Endodermal cell (in vitro differentiated cells): ENCODE results near the gene EPPIN. TPM values are rescaled to one million over a fixed set of nuclear protein-coding genes. Genes with fewer than 3 reads are reported as not detected.
A peak's percentile ranks its signal among the peaks of the same experiment; 100 is the strongest.

ENCODE experiments used
- DNase-seq: peaks from one replicate; pipeline ENCODE4 v3.0.0-alpha.2; 2017
- H3K27ac ChIP-seq: 2 replicates; pipeline ENCODE4 v1.5.1; 2013; ENCODE audit warnings: mild to moderate bottlenecking, low read depth, low read length, moderate library complexity
- H3K27me3 ChIP-seq: 2 replicates; pipeline ENCODE4 v1.6.1; 2013; ENCODE audit warnings: mild to moderate bottlenecking, low read length, moderate library complexity; ENCODE audit not compliant: insufficient read depth, control insufficient read depth, poor library complexity, severe bottlenecking
- H3K36me3 ChIP-seq: 2 replicates; pipeline ENCODE4 v1.7.0; 2013; ENCODE audit warnings: mild to moderate bottlenecking, low read length, moderate library complexity; ENCODE audit not compliant: control insufficient read depth, insufficient read depth
- H3K4me1 ChIP-seq: one replicate; pipeline ENCODE4 v1.7.0; 2013; ENCODE audit warnings: low read length; ENCODE audit not compliant: control insufficient read depth, insufficient read depth
- H3K4me3 ChIP-seq: 2 replicates; pipeline ENCODE4 v1.5.1; 2013; ENCODE audit warnings: mild to moderate bottlenecking, low read length, moderate library complexity
- H3K9ac ChIP-seq: 2 replicates; pipeline ENCODE4 v1.6.1; 2013; ENCODE audit warnings: mild to moderate bottlenecking, low read length, moderate library complexity; ENCODE audit not compliant: poor library complexity, severe bottlenecking; ENCODE audit errors: extremely low read depth
- H3K9me3 ChIP-seq: 2 replicates; pipeline ENCODE4 v1.6.1; 2013; ENCODE audit warnings: mild to moderate bottlenecking, low read length, moderate library complexity; ENCODE audit not compliant: control insufficient read depth
- H3K27ac Mint-ChIP-seq: 2 replicates; pipeline ENCODE4 v1.8.0; 2020; ENCODE audit warnings: mixed read lengths
- H3K27me3 Mint-ChIP-seq: 2 replicates; pipeline ENCODE4 v1.8.0; 2021; ENCODE audit warnings: mild to moderate bottlenecking, mixed read lengths; ENCODE audit not compliant: insufficient read depth
- H3K36me3 Mint-ChIP-seq: 2 replicates; pipeline ENCODE4 v1.8.0; 2020; ENCODE audit warnings: low read depth, mixed read lengths
- H3K4me1 Mint-ChIP-seq: 2 replicates; pipeline ENCODE4 v1.8.0; 2020; ENCODE audit warnings: mixed read lengths
- H3K4me3 Mint-ChIP-seq: 2 replicates; pipeline ENCODE4 v1.8.0; 2020; ENCODE audit warnings: mild to moderate bottlenecking, moderate library complexity, mixed read lengths
- H3K9me3 Mint-ChIP-seq: 2 replicates; pipeline ENCODE4 v1.8.0; 2020; ENCODE audit warnings: mild to moderate bottlenecking, mixed read lengths
- CTCF ChIP-seq: fragments of 200-600 bp; sonication (generic); conservative IDR thresholded peaks from 2 replicates; pipeline ENCODE4 v1.5.0; 2021; ENCODE audit warnings: antibody characterized with exemption, mild to moderate bottlenecking
- WGBS, 2 experiments: methylation state at CpG; one replicate each; pipeline versions ENCODE4 v1.1.5 to v1.1.7; 2013; ENCODE audit warnings: missing lambda C conversion rate in 2 of 2, mixed read lengths in 1 of 2; ENCODE audit not compliant: insufficient coverage in 1 of 2, insufficient read length in 1 of 2; 5-methylcytosine and 5-hydroxymethylcytosine counted together
- total RNA-seq, 2 donors: library from RNA; stranded (reverse); fragmentation: NEBNext Ultra II Directional in 1 of 2; extraction: Animal tissue kit (Norgen Biotek cat#: 25700) in 1 of 2; gene quantifications; 2 replicates in 1 of 2; 3 replicates in 1 of 2; pipeline ENCODE4 v1.2.1, GENCODE V29; 2021

EPPIN gene
- total RNA-seq, 2 donors from 2014 or later, result 0.18 TPM; not detected in 1

- WGBS, 2 experiments, result 70 to 91% methylated on average over 2 to 6 of the region's 6 CpGs
- no peak overlapping the region for H3K27ac ChIP-seq
- Mint-ChIP-seq H3K27me3 (peaks cover 53% of the 10 kb centered on the region), H3K36me3 (no peaks in the 10 kb centered on the region), H3K4me1 (peaks cover 24% of the 10 kb centered on the region), H3K27ac (no peak overlapping the region), H3K9me3 (no peaks in the 10 kb centered on the region), H3K4me3 (no peak overlapping the region)
- no peak overlapping the region for H3K4me3 ChIP-seq
- no peak for DNase-seq
- no peaks in the 10 kb centered on the region for H3K9me3 ChIP-seq
- peaks cover 55% of the 10 kb centered on the region for H3K27me3 ChIP-seq
- no peaks in the 10 kb centered on the region for H3K36me3 ChIP-seq
- no peak overlapping the region for H3K9ac ChIP-seq
- H3K4me1 ChIP-seq, result peaks cover 3% of the 10 kb centered on the region
- TF ChIP-seq CTCF, result no peak
These were observed 47.2 kb downstream of the EPPIN start for GRCh38 chr20:45500022-45500421.

GRCh38 chr20:45497971-45498494 lies 49.2 kb downstream of the EPPIN start:
- 84% methylated on average over 3 of the region's 3 CpGs for WGBS, 2 experiments
- Mint-ChIP-seq H3K9me3 (no peaks in the 10 kb centered on the region), H3K36me3 (no peaks in the 10 kb centered on the region), H3K4me3 (no peak overlapping the region), H3K4me1 (peaks cover 24% of the 10 kb centered on the region), H3K27me3 (peaks cover 40% of the 10 kb centered on the region), H3K27ac (no peak overlapping the region)
- Histone ChIP-seq H3K9me3 (no peaks in the 10 kb centered on the region), H3K27me3 (peaks cover 38% of the 10 kb centered on the region), H3K4me3 (no peak overlapping the region), H3K36me3 (no peaks in the 10 kb centered on the region), H3K9ac (no peak overlapping the region), H3K27ac (no peak overlapping the region), H3K4me1 (peaks cover 3% of the 10 kb centered on the region)
- TF ChIP-seq CTCF, result peak; percentile 42
- DNase-seq, result peak; percentile 63

GRCh38 chr20:45496166-45496565 lies 51.0 kb downstream of the EPPIN start:
- TF ChIP-seq CTCF, result no peak
- no peaks in the 10 kb centered on the region for H3K36me3 ChIP-seq
- WGBS, 2 experiments, result 92% methylated on average over 2 to 3 of the region's 3 CpGs
- no peak overlapping the region for H3K4me3 ChIP-seq
- no peak overlapping the region for H3K27ac ChIP-seq
- no peak overlapping the region for H3K9ac ChIP-seq
- H3K4me1 ChIP-seq, result peaks cover 3% of the 10 kb centered on the region
- H3K4me3 Mint-ChIP-seq, result no peak overlapping the region
- H3K27me3 ChIP-seq, result peaks cover 20% of the 10 kb centered on the region
- no peak overlapping the region for H3K27ac Mint-ChIP-seq
- DNase-seq, result no peak
- no peaks in the 10 kb centered on the region for H3K9me3 Mint-ChIP-seq
- H3K36me3 Mint-ChIP-seq, result peaks cover 3% of the 10 kb centered on the region
- no peaks in the 10 kb centered on the region for H3K9me3 ChIP-seq
- H3K27me3 Mint-ChIP-seq, result peaks cover 26% of the 10 kb centered on the region
- peaks cover 24% of the 10 kb centered on the region for H3K4me1 Mint-ChIP-seq
